H9 (cell line): Measurements from ENCODE around the gene MLLT3. TPM values are rescaled to one million over a fixed set of nuclear protein-coding genes. Genes with fewer than 3 reads are reported as not detected.

Experiments used
- DNase-seq: peaks from one replicate; pipeline ENCODE4 v3.0.0-alpha.2; 2017
- H2AFZ ChIP-seq: one replicate; pipeline ENCODE4 v1.6.1; 2013; ENCODE audit warnings: mild to moderate bottlenecking, low read length, control low read depth, moderate library complexity
- H2AK5ac ChIP-seq: 2 replicates; pipeline ENCODE4 v1.6.1; 2013; ENCODE audit warnings: low read length, control low read depth, mixed read lengths; ENCODE audit not compliant: insufficient read length
- H2BK120ac ChIP-seq: one replicate; pipeline ENCODE4 v1.6.1; 2013; ENCODE audit warnings: low read depth, mild to moderate bottlenecking, low read length, control low read depth, inconsistent platforms; ENCODE audit not compliant: poor library complexity, severe bottlenecking
- H2BK12ac ChIP-seq: 2 replicates; pipeline ENCODE4 v1.6.1; 2013; ENCODE audit warnings: low read length, control low read depth, mixed read lengths, low read depth; ENCODE audit not compliant: insufficient read length
- H2BK15ac ChIP-seq: 2 replicates; pipeline ENCODE4 v1.6.1; 2013; ENCODE audit warnings: low read depth, low read length, control low read depth
- H2BK20ac ChIP-seq: one replicate; pipeline ENCODE4 v1.6.1; 2013; ENCODE audit warnings: low read depth, mild to moderate bottlenecking, low read length, control low read depth, inconsistent platforms; ENCODE audit not compliant: poor library complexity, severe bottlenecking
- H2BK5ac ChIP-seq: 2 replicates; pipeline ENCODE4 v1.6.1; 2013; ENCODE audit warnings: low read length, control low read depth, mixed read lengths; ENCODE audit not compliant: insufficient read length
- H3K14ac ChIP-seq: 2 replicates; pipeline ENCODE4 v1.6.1; 2013; ENCODE audit warnings: low read length, control low read depth; ENCODE audit not compliant: insufficient read depth
- H3K18ac ChIP-seq: 2 replicates; pipeline ENCODE4 v1.6.1; 2013; ENCODE audit warnings: low read depth, mild to moderate bottlenecking, mixed read lengths, low read length, control low read depth; ENCODE audit not compliant: insufficient read length
- H3K23ac ChIP-seq: 2 replicates; pipeline ENCODE4 v1.6.1; 2013; ENCODE audit warnings: low read length, control low read depth, mixed read lengths, low read depth; ENCODE audit not compliant: insufficient read length
- H3K23me2 ChIP-seq: 2 replicates; pipeline ENCODE4 v1.6.1; 2013; ENCODE audit warnings: low read depth, mild to moderate bottlenecking, mixed read lengths, low read length, control low read depth; ENCODE audit not compliant: insufficient read length, poor library complexity, severe bottlenecking
- H3K27ac ChIP-seq: 2 replicates; pipeline ENCODE4 v1.5.1; 2013; ENCODE audit warnings: low read length, control low read depth, mixed read lengths, low read depth; ENCODE audit not compliant: insufficient read length
- H3K27me3 ChIP-seq: 2 replicates; pipeline ENCODE4 v1.6.1; 2013; ENCODE audit warnings: low read length, control low read depth, inconsistent platforms; ENCODE audit not compliant: insufficient read depth
- H3K4ac ChIP-seq: 2 replicates; pipeline ENCODE4 v1.6.1; 2013; ENCODE audit warnings: low read depth, mild to moderate bottlenecking, control low read depth, inconsistent platforms, low read length, moderate library complexity
- H3K4me1 ChIP-seq: 2 replicates; pipeline ENCODE4 v1.6.1; 2013; ENCODE audit warnings: low read length, control low read depth, inconsistent platforms; ENCODE audit not compliant: insufficient read depth
- H3K4me2 ChIP-seq: 2 replicates; pipeline ENCODE4 v1.6.1; 2013; ENCODE audit warnings: low read length, control low read depth, mixed read lengths; ENCODE audit not compliant: insufficient read length, insufficient read depth
- H3K56ac ChIP-seq: 2 replicates; pipeline ENCODE4 v1.6.1; 2013; ENCODE audit warnings: low read depth, mild to moderate bottlenecking, mixed read lengths, low read length, control low read depth; ENCODE audit not compliant: insufficient read length
- H3K79me1 ChIP-seq: 2 replicates; pipeline ENCODE4 v1.6.1; 2013; ENCODE audit warnings: low read depth, mild to moderate bottlenecking, moderate library complexity, low read length, control low read depth, inconsistent platforms; ENCODE audit not compliant: insufficient read depth, poor library complexity, severe bottlenecking
- H3K79me2 ChIP-seq: 2 replicates; pipeline ENCODE4 v1.6.1; 2013; ENCODE audit warnings: low read length, control low read depth, inconsistent platforms; ENCODE audit not compliant: insufficient read depth
- H3K9ac ChIP-seq: 2 replicates; pipeline ENCODE4 v1.6.1; 2013; ENCODE audit warnings: low read length, control low read depth, mixed read lengths; ENCODE audit not compliant: insufficient read length; ENCODE audit errors: extremely low read depth
- H3K9me3 ChIP-seq: one replicate; pipeline ENCODE4 v1.6.1; 2013; ENCODE audit warnings: low read depth, low read length, inconsistent platforms; ENCODE audit not compliant: control insufficient read depth
- H3T11ph ChIP-seq: one replicate; pipeline ENCODE4 v1.6.1; 2013; ENCODE audit warnings: mild to moderate bottlenecking, low read length, control low read depth, inconsistent platforms
- H4K20me1 ChIP-seq: one replicate; pipeline ENCODE4 v1.6.1; 2013; ENCODE audit not compliant: control insufficient read depth, insufficient read length, insufficient read depth
- H4K5ac ChIP-seq: 2 replicates; pipeline ENCODE4 v1.6.1; 2013; ENCODE audit warnings: low read depth, mild to moderate bottlenecking, mixed read lengths, low read length, control low read depth; ENCODE audit not compliant: insufficient read length
- H4K8ac ChIP-seq: replicated peaks from 2 replicates; pipeline ENCODE4 v1.6.1; 2013; ENCODE audit warnings: low read length, control low read depth, mixed read lengths, low read depth; ENCODE audit not compliant: insufficient read length
- H4K91ac ChIP-seq: 2 replicates; pipeline ENCODE4 v1.6.1; 2013; ENCODE audit warnings: low read depth, mild to moderate bottlenecking, moderate library complexity, mixed read lengths, low read length, control low read depth; ENCODE audit not compliant: insufficient read length
- H3K27ac Mint-ChIP-seq, 3 experiments: 2 replicates in 2 of 3; 3 replicates in 1 of 3; pipeline ENCODE4 v1.8.0; 2020 to 2021; ENCODE audit warnings: mixed read lengths in 3 of 3, mild to moderate bottlenecking in 1 of 3, moderate library complexity in 1 of 3
- H3K27me3 Mint-ChIP-seq: 2 replicates; pipeline ENCODE4 v1.8.0; 2021; ENCODE audit warnings: low read depth, mild to moderate bottlenecking, moderate library complexity, mixed read lengths
- H3K36me3 Mint-ChIP-seq, 3 experiments: 2 replicates in 2 of 3; 3 replicates in 1 of 3; pipeline ENCODE4 v1.8.0; 2020 to 2021; ENCODE audit warnings: low read depth in 3 of 3, mixed read lengths in 3 of 3; ENCODE audit not compliant: insufficient read depth in 1 of 3
- H3K4me1 Mint-ChIP-seq, 2 experiments: 2 replicates each; pipeline ENCODE4 v1.8.0; 2020; ENCODE audit warnings: mixed read lengths in 2 of 2
- H3K4me3 Mint-ChIP-seq, 2 experiments: 2 replicates in 1 of 2; 3 replicates in 1 of 2; pipeline ENCODE4 v1.8.0; 2020 to 2021; ENCODE audit warnings: mild to moderate bottlenecking in 2 of 2, mixed read lengths in 2 of 2, moderate library complexity in 1 of 2
- H3K9me3 Mint-ChIP-seq, 2 experiments: 2 replicates in 1 of 2; 3 replicates in 1 of 2; pipeline ENCODE4 v1.8.0; 2020; ENCODE audit warnings: mild to moderate bottlenecking in 2 of 2, mixed read lengths in 2 of 2, moderate library complexity in 1 of 2
- WGBS: extraction: QIAGEN DNeasy Blood & Tissue Kit; methylation state at CpG from one replicate; pipeline ENCODE4 v1.1.7; 2013; ENCODE audit warnings: missing lambda C conversion rate, low lambda C conversion rate, mixed read lengths; ENCODE audit not compliant: insufficient read length; ENCODE audit errors: extremely low coverage; 5-methylcytosine and 5-hydroxymethylcytosine counted together
- total RNA-seq: library from RNA; stranded (reverse); gene quantifications from 2 replicates; pipeline ENCODE4 v1.2.1, GENCODE V29; 2021
- TF ChIP-seq, protein P1 (sequence below): fragments of 200-600 bp; sonication (generic); conservative IDR thresholded peaks from 3 replicates; pipeline ENCODE4 v1.8.0; 2021; ENCODE audit warnings: antibody characterized with exemption, mild to moderate bottlenecking

MLLT3 gene
- total RNA-seq, 1 experiment from 2014 or later, result 3.9 TPM

- Histone ChIP-seq H2AK5ac (no peak overlapping the region), H3K79me1 (no peaks in the 10 kb centered on the region), H2BK12ac (no peak overlapping the region), H2BK120ac (no peak overlapping the region), H3K4ac (no peak overlapping the region), H4K20me1 (no peaks in the 10 kb centered on the region), H3K14ac (no peak overlapping the region), H2BK15ac (no peak overlapping the region), H3K9ac (no peak overlapping the region), H3K4me1 (no peaks in the 10 kb centered on the region), H4K5ac (no peak overlapping the region), H4K8ac (no peak overlapping the region), H3K9me3 (no peaks in the 10 kb centered on the region), H3K56ac (no peak overlapping the region), H2BK20ac (no peak overlapping the region), H2BK5ac (no peak overlapping the region), H3T11ph (no peak overlapping the region), H2AFZ (no peak overlapping the region), H3K79me2 (no peaks in the 10 kb centered on the region), H3K27me3 (no peaks in the 10 kb centered on the region), H3K18ac (no peak overlapping the region), H3K4me2 (no peak overlapping the region), H3K27ac (no peak overlapping the region), H3K23ac (no peak overlapping the region), H3K23me2 (no peaks in the 10 kb centered on the region), H4K91ac (no peak overlapping the region)
- Mint-ChIP-seq H3K9me3 (peaks cover 2 to 13% of the 10 kb centered on the region in 2 experiments; a peak in 3 of 5 replicates), H3K27ac (no peak overlapping the region; a peak in 1 of 7 replicates), H3K4me1 (peaks cover 3% of the 10 kb centered on the region in 2 experiments), H3K4me3 (no peak overlapping the region), H3K36me3 (peaks cover 2 to 15% (median 3%) of the 10 kb centered on the region in 3 experiments; a peak in 4 of 7 replicates), H3K27me3 (no peaks in the 10 kb centered on the region; the same call in none of the 2 replicates)
- no CpG with 5 or more reads among the region's 4 CpGs for WGBS
- TF ChIP-seq, protein P1, sequence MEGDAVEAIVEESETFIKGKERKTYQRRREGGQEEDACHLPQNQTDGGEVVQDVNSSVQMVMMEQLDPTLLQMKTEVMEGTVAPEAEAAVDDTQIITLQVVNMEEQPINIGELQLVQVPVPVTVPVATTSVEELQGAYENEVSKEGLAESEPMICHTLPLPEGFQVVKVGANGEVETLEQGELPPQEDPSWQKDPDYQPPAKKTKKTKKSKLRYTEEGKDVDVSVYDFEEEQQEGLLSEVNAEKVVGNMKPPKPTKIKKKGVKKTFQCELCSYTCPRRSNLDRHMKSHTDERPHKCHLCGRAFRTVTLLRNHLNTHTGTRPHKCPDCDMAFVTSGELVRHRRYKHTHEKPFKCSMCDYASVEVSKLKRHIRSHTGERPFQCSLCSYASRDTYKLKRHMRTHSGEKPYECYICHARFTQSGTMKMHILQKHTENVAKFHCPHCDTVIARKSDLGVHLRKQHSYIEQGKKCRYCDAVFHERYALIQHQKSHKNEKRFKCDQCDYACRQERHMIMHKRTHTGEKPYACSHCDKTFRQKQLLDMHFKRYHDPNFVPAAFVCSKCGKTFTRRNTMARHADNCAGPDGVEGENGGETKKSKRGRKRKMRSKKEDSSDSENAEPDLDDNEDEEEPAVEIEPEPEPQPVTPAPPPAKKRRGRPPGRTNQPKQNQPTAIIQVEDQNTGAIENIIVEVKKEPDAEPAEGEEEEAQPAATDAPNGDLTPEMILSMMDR, result no peak
- no peak for DNase-seq
Observed at GRCh38 chr9:20651939-20652338, 29.6 kb upstream of the MLLT3 start.
